Stomach (tissue), 9 donors: ENCODE measurements around the gene HLA-E. TPM values are rescaled to one million over a fixed set of nuclear protein-coding genes. Genes with fewer than 3 reads are reported as not detected.
A peak's percentile ranks its signal among the peaks of the same experiment; 100 is the strongest.

ENCODE experiments used
- DNase-seq, 2 donors: peaks; one replicate each; pipeline versions ENCODE4 v3.0.0 to v3.0.0-alpha.2; 2013 to 2019
- H3K27ac ChIP-seq, 5 donors: fragments of 200-600 bp in 4 of 5; sonication (generic) in 4 of 5; one replicate each; pipeline ENCODE4 v1.5.1; 2013 to 2019; ENCODE audit warnings: mild to moderate bottlenecking in 1 of 5, moderate library complexity in 1 of 5
- H3K27me3 ChIP-seq, 3 donors: fragments of 200-600 bp; sonication (generic); one replicate each; pipeline ENCODE4 v1.5.1; 2017 to 2019; ENCODE audit warnings: mixed run types in 1 of 3
- H3K36me3 ChIP-seq, 4 donors: fragments of 200-600 bp; sonication (generic); 1 replicate in 3 of 4; 2 replicates in 1 of 4; pipeline ENCODE4 v1.5.1; 2016 to 2019
- H3K4me1 ChIP-seq, 4 donors: fragments of 200-600 bp; sonication (generic); one replicate each; pipeline ENCODE4 v1.5.1; 2016 to 2019
- H3K4me3 ChIP-seq, 4 donors: fragments of 200-600 bp; sonication (generic) in 3 of 4; one replicate each; pipeline ENCODE4 v1.5.1; 2016 to 2019; ENCODE audit warnings: mild to moderate bottlenecking in 1 of 4
- H3K9me3 ChIP-seq, 4 donors: fragments of 200-600 bp; sonication (generic); one replicate each; pipeline ENCODE4 v1.5.1; 2016 to 2019
- CTCF ChIP-seq, 7 experiments: fragments of 450-650 bp in 4 of 7; fragments of 200-600 bp in 3 of 7; sonication (generic) in 3 of 7; IDR thresholded peaks; one replicate each; pipeline ENCODE4 v1.5.1; 2016 to 2019; ENCODE audit warnings: antibody characterized with exemption in 7 of 7, control low read depth in 2 of 7, mild to moderate bottlenecking in 1 of 7
- EP300 ChIP-seq: sonication (generic); formaldehyde crosslinking; IDR thresholded peaks from one replicate; pipeline ENCODE4 v1.6.1; 2017; ENCODE audit warnings: antibody characterized with exemption
- POLR2A ChIP-seq, 4 donors: fragments of 450-650 bp; IDR thresholded peaks; one replicate each; pipeline ENCODE4 v1.6.1; 2016; ENCODE audit warnings: antibody characterized with exemption in 4 of 4, control low read depth in 2 of 4, mild to moderate bottlenecking in 1 of 4, moderate library complexity in 1 of 4
- POLR2AphosphoS5 ChIP-seq, 3 donors: sonication (generic); formaldehyde crosslinking; IDR thresholded peaks; one replicate each; pipeline ENCODE4 v1.6.1; 2016; ENCODE audit warnings: antibody characterized with exemption in 3 of 3
- WGBS, 5 donors: extraction: QIAGEN DNeasy Blood & Tissue Kit in 3 of 5; methylation state at CpG; one replicate each; pipeline versions ENCODE4 v1.1.5 to v1.1.7; 2013 to 2018; 5-methylcytosine and 5-hydroxymethylcytosine counted together
- intact Hi-C: fragments of 100-400 bp; cut with DNase I; formaldehyde crosslinking; loops from one replicate; pipeline ENCODE4 v1.15.1; 2023; ENCODE audit warnings: low total_unique reads
- polyA plus RNA-seq, 3 donors: library from polyadenylated mRNA; stranded (reverse); fragments of 200-250 nt; gene quantifications; one replicate each; pipeline ENCODE4 v1.2.3, GENCODE V29; 2013
- total RNA-seq, 5 donors: library from RNA; depleted of rRNA; stranded (reverse); fragments of >200 nt; gene quantifications; one replicate each; pipeline versions ENCODE4 v1.1.0 to v1.2.3, GENCODE V29; 2014 to 2016
- donor health status: healthy with polysubstance abuse.
- donor health status: Bipolar disorder and iron deficiency.
- donor health status: healthy.

The HLA-E gene
- total and polyA plus RNA-seq, 8 donors = 120 to 566 (median 245) TPM

GRCh38 chr6:30533460-30534294 lies 44.4 kb downstream of the HLA-E start:
- Histone ChIP-seq H3K27ac (peak overlapping the region in 2 of 5 donors; percentile 25 to 61), H3K36me3 (no peaks in the 10 kb centered on the region)
- 49 to 58% (median 54%) methylated on average over 13 to 15 of the region's 15 CpGs for WGBS, 5 donors

GRCh38 chr6:30537931-30538330 lies 48.6 kb downstream of the HLA-E start:
- Histone ChIP-seq H3K36me3 (no peaks in the 10 kb centered on the region), H3K9me3 (no peaks in the 10 kb centered on the region), H3K27me3 (no peaks in the 10 kb centered on the region), H3K27ac (no peak overlapping the region), H3K4me3 (no peak overlapping the region), H3K4me1 (peaks cover 8 to 25% (median 9%) of the 10 kb centered on the region in 4 donors)
- WGBS, 5 donors = 72 to 89% (median 81%) methylated on average over 3 of the region's 3 CpGs
- no peak for DNase-seq
- intact Hi-C loops = no loop called here
- TF ChIP-seq EP300 (no peak), CTCF (IDR thresholded peaks at IDR 0.05) (no peak), POLR2A (IDR thresholded peaks at IDR 0.05) (no peak), POLR2AphosphoS5 (IDR thresholded peaks at IDR 0.05) (no peak)

More at GRCh38 chr6:30533460-30534294, 44.4 kb downstream of the HLA-E start:
- Histone ChIP-seq H3K4me1 (peaks cover 0 to 16% (median 4%) of the 10 kb centered on the region in 4 donors), H3K4me3 (peak overlapping the region in 1 of 4 donors; percentile 31), H3K27me3 (no peaks in the 10 kb centered on the region), H3K9me3 (no peaks in the 10 kb centered on the region)
- DNase-seq = no peak
- TF ChIP-seq EP300 = no peak
- no peak for TF ChIP-seq POLR2AphosphoS5 (IDR thresholded peaks at IDR 0.05)
- no peak for TF ChIP-seq CTCF (IDR thresholded peaks at IDR 0.05)
- TF ChIP-seq POLR2A (IDR thresholded peaks at IDR 0.05) = no peak
- intact Hi-C loops = no loop called here

- TF ChIP-seq POLR2A (IDR thresholded peaks at IDR 0.05) (no peak), EP300 (no peak), POLR2AphosphoS5 (IDR thresholded peaks at IDR 0.05) (peak in 1 of 3 donors; percentile 77), CTCF (IDR thresholded peaks at IDR 0.05) (peak in 5 of 7 experiments; percentile 91 to 98 (median 98))
- Histone ChIP-seq H3K4me3 (peak overlapping the region; percentile 25 to 39 (median 37)), H3K4me1 (peaks cover 8 to 25% (median 9%) of the 10 kb centered on the region in 4 donors), H3K27me3 (no peaks in the 10 kb centered on the region), H3K27ac (peak overlapping the region; percentile 30 to 67 (median 42)), H3K9me3 (no peaks in the 10 kb centered on the region), H3K36me3 (peaks cover 13 to 19% (median 15%) of the 10 kb centered on the region in 4 donors)
- WGBS, 5 donors = 8 to 14% (median 11%) methylated on average over 23 of the region's 23 CpGs
- peak; percentile 83 to 95 for DNase-seq
- intact Hi-C loops = loop anchor here (5.0 to 10.0 kb wide), 2 partner anchors 53 to 59 kb away; no protein-coding TSS in a partner anchor
Observed at GRCh38 chr6:30541515-30542403, 52.5 kb downstream of the HLA-E start.

GRCh38 chr6:30542404-30542725 lies 53.1 kb downstream of the HLA-E start:
- Histone ChIP-seq H3K36me3 (peaks cover 19 to 26% (median 21%) of the 10 kb centered on the region in 4 donors), H3K4me3 (peak overlapping the region in 3 of 4 donors; percentile 35 to 39 (median 39)), H3K4me1 (peaks cover 8 to 25% (median 9%) of the 10 kb centered on the region in 4 donors), H3K27ac (peak overlapping the region in 3 of 5 donors; percentile 3 to 67 (median 30)), H3K27me3 (no peaks in the 10 kb centered on the region), H3K9me3 (no peaks in the 10 kb centered on the region)
- WGBS, 5 donors = 19 to 28% (median 21%) methylated on average over 4 of the region's 4 CpGs
- peak in 1 of 2 donors; percentile 42 for DNase-seq
- TF ChIP-seq POLR2A (IDR thresholded peaks at IDR 0.05) = no peak
- TF ChIP-seq POLR2AphosphoS5 (IDR thresholded peaks at IDR 0.05) = no peak
- intact Hi-C loops = loop anchor here (5.0 to 10.0 kb wide), 2 partner anchors 52 to 60 kb away; no protein-coding TSS in a partner anchor
